Measurements from ENCODE around the gene POU3F2. TPM values are rescaled to one million over a fixed set of nuclear protein-coding genes. Genes with fewer than 3 reads are reported as not detected.

Gene POU3F2
- total RNA-seq, 2 donors from 2014 or later = 0.07 TPM; not detected in 1

- H3K9me3 Mint-ChIP-seq = no peaks in the 10 kb centered on the region
- H3K4me3 Mint-ChIP-seq = no peak overlapping the region
- H3K9me3 ChIP-seq (ENCODE audit: control insufficient read depth, low read length) = no peaks in the 10 kb centered on the region
- peaks cover 17% of the 10 kb centered on the region for H3K4me1 Mint-ChIP-seq
- H3K27ac ChIP-seq (ENCODE audit: low read depth, low read length) = no peak overlapping the region
- peaks cover 97% of the 10 kb centered on the region for H3K27me3 Mint-ChIP-seq (ENCODE audit: insufficient read depth)
- no peak for TF ChIP-seq CTCF (conservative IDR thresholded peaks at IDR 0.05)
- H3K27ac Mint-ChIP-seq = no peak overlapping the region
- no peak for DNase-seq
- H3K36me3 Mint-ChIP-seq (ENCODE audit: low read depth) = no peaks in the 10 kb centered on the region
- H3K27me3 ChIP-seq (ENCODE audit: control insufficient read depth, insufficient read depth, low read length, poor library complexity, severe bottlenecking) = peaks cover 92% of the 10 kb centered on the region
- H3K36me3 ChIP-seq (ENCODE audit: control insufficient read depth, insufficient read depth, low read length) = no peaks in the 10 kb centered on the region
- H3K4me1 ChIP-seq (ENCODE audit: control insufficient read depth, insufficient read depth, low read length) = peaks cover 4% of the 10 kb centered on the region
- H3K9ac ChIP-seq (ENCODE audit: extremely low read depth, low read length, poor library complexity, severe bottlenecking) = no peak overlapping the region
- H3K4me3 ChIP-seq (ENCODE audit: low read length) = no peak overlapping the region
- 38% methylated on average over 1 of the region's 1 CpG; no CpG with 5 or more reads in 1 of the 2 experiments for WGBS, 2 experiments (ENCODE audit: insufficient coverage in 1 of 2, insufficient read length in 1 of 2)
Measured at GRCh38 chr6:98838975-98839374, 4.6 kb downstream of the POU3F2 start.

GRCh38 chr6:98839781-98840361 is 5.5 kb downstream of the POU3F2 start:
- TF ChIP-seq CTCF (conservative IDR thresholded peaks at IDR 0.05) = peak; percentile 79
- Mint-ChIP-seq H3K4me1 (peaks cover 23% of the 10 kb centered on the region), H3K4me3 (no peak overlapping the region), H3K27me3 (ENCODE audit: insufficient read depth) (peaks cover 98% of the 10 kb centered on the region), H3K36me3 (ENCODE audit: low read depth) (no peaks in the 10 kb centered on the region), H3K9me3 (no peaks in the 10 kb centered on the region), H3K27ac (no peak overlapping the region)
- Histone ChIP-seq H3K27me3 (ENCODE audit: control insufficient read depth, insufficient read depth, low read length, poor library complexity, severe bottlenecking) (peaks cover 99% of the 10 kb centered on the region), H3K4me1 (ENCODE audit: control insufficient read depth, insufficient read depth, low read length) (peaks cover 4% of the 10 kb centered on the region), H3K9ac (ENCODE audit: extremely low read depth, low read length, poor library complexity, severe bottlenecking) (no peak overlapping the region), H3K27ac (ENCODE audit: low read depth, low read length) (no peak overlapping the region), H3K9me3 (ENCODE audit: control insufficient read depth, low read length) (no peaks in the 10 kb centered on the region), H3K36me3 (ENCODE audit: control insufficient read depth, insufficient read depth, low read length) (no peaks in the 10 kb centered on the region), H3K4me3 (ENCODE audit: low read length) (no peak overlapping the region)
- DNase-seq = peak; percentile 66
- WGBS, 2 experiments (ENCODE audit: insufficient coverage in 1 of 2, insufficient read length in 1 of 2) = 0 to 21% methylated on average over 1 to 5 of the region's 5 CpGs

GRCh38 chr6:98840385-98840784 is 6.0 kb downstream of the POU3F2 start:
- Histone ChIP-seq H3K36me3 (ENCODE audit: control insufficient read depth, insufficient read depth, low read length) (no peaks in the 10 kb centered on the region), H3K27me3 (ENCODE audit: control insufficient read depth, insufficient read depth, low read length, poor library complexity, severe bottlenecking) (peaks cover 100% of the 10 kb centered on the region), H3K9me3 (ENCODE audit: control insufficient read depth, low read length) (no peaks in the 10 kb centered on the region), H3K9ac (ENCODE audit: extremely low read depth, low read length, poor library complexity, severe bottlenecking) (no peak overlapping the region), H3K4me3 (ENCODE audit: low read length) (no peak overlapping the region), H3K4me1 (ENCODE audit: control insufficient read depth, insufficient read depth, low read length) (peaks cover 4% of the 10 kb centered on the region), H3K27ac (ENCODE audit: low read depth, low read length) (no peak overlapping the region)
- H3K9me3 Mint-ChIP-seq = no peaks in the 10 kb centered on the region
- no peak for TF ChIP-seq CTCF (conservative IDR thresholded peaks at IDR 0.05)
- no peak overlapping the region for H3K27ac Mint-ChIP-seq
- WGBS, 2 experiments (ENCODE audit: insufficient coverage in 1 of 2, insufficient read length in 1 of 2) = 47% methylated on average over 6 of the region's 6 CpGs; no CpG with 5 or more reads in 1 of the 2 experiments
- no peaks in the 10 kb centered on the region for H3K36me3 Mint-ChIP-seq (ENCODE audit: low read depth)
- DNase-seq = no peak
- no peak overlapping the region for H3K4me3 Mint-ChIP-seq
- H3K4me1 Mint-ChIP-seq = peaks cover 23% of the 10 kb centered on the region
- peaks cover 99% of the 10 kb centered on the region for H3K27me3 Mint-ChIP-seq (ENCODE audit: insufficient read depth)

Data from endodermal cell (in vitro differentiated cells).